Neutrophil (primary cell): ENCODE results near the gene CD180.

Experiments
- H3K27ac ChIP-seq: fragments of 200-600 bp; sonication (generic); 2 replicates; pipeline ENCODE4 v1.5.1; 2016; ENCODE audit warnings: mild to moderate bottlenecking, moderate library complexity
- H3K27me3 ChIP-seq: fragments of 200-600 bp; sonication (generic); 2 replicates; pipeline ENCODE4 v1.6.0; 2016; ENCODE audit warnings: mild to moderate bottlenecking
- H3K36me3 ChIP-seq: fragments of 200-600 bp; sonication (generic); 2 replicates; pipeline ENCODE4 v1.5.1; 2017
- H3K4me1 ChIP-seq, 2 experiments: fragments of 200-600 bp in 1 of 2; sonication (generic) in 1 of 2; 1 replicate in 1 of 2; 2 replicates in 1 of 2; pipeline versions ENCODE4 v1.5.1 to v1.6.1; 2013 to 2016; ENCODE audit warnings: low read depth in 1 of 2, low read length in 1 of 2, mild to moderate bottlenecking in 1 of 2, moderate library complexity in 1 of 2; ENCODE audit not compliant: control insufficient read depth in 1 of 2, insufficient read depth in 1 of 2
- H3K4me3 ChIP-seq, 2 experiments: fragments of 200-600 bp in 1 of 2; sonication (generic) in 1 of 2; 1 replicate in 1 of 2; 2 replicates in 1 of 2; pipeline ENCODE4 v1.5.1; 2013 to 2016; ENCODE audit warnings: low read depth in 1 of 2, low read length in 1 of 2, mild to moderate bottlenecking in 1 of 2, moderate library complexity in 1 of 2
- H3K9me3 ChIP-seq: fragments of 200-600 bp; sonication (generic); 2 replicates; pipeline ENCODE4 v1.5.1; 2016
- TF ChIP-seq, protein P1 (sequence below): fragments of 200-600 bp; sonication (generic); IDR thresholded peaks from 2 replicates; pipeline ENCODE4 v1.5.1; 2016; ENCODE audit warnings: antibody characterized with exemption

CD180 gene

DNA sequence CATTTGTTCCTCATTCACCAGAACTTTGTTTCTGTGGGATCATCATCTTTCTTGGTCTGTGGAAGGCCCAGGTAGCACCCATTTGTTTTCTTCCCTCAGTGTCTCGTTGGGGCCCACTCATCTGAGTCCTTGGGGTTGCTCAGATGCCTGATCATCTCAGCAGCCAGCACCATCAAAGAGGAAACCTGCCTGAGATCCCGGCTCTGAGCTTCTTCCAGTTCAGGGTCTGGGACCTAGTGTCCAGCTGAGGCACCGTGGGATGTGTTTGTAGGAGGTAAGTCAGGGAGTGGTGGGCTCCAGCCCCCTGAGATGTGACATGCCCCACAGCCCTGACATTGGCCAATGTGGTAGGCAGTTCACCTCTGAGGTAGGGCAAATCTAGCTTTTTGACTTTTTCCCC is 9.4 kb upstream of the CD180 start:
- Histone ChIP-seq H3K27ac (peak overlapping the region; percentile 76), H3K9me3 (no peaks in the 10 kb centered on the region), H3K27me3 (no peaks in the 10 kb centered on the region), H3K36me3 (no peaks in the 10 kb centered on the region), H3K4me3 (peak overlapping the region; percentile 11 to 20), H3K4me1 (peaks cover 50 to 64% of the 10 kb centered on the region in 2 experiments)
- TF ChIP-seq, protein P1, sequence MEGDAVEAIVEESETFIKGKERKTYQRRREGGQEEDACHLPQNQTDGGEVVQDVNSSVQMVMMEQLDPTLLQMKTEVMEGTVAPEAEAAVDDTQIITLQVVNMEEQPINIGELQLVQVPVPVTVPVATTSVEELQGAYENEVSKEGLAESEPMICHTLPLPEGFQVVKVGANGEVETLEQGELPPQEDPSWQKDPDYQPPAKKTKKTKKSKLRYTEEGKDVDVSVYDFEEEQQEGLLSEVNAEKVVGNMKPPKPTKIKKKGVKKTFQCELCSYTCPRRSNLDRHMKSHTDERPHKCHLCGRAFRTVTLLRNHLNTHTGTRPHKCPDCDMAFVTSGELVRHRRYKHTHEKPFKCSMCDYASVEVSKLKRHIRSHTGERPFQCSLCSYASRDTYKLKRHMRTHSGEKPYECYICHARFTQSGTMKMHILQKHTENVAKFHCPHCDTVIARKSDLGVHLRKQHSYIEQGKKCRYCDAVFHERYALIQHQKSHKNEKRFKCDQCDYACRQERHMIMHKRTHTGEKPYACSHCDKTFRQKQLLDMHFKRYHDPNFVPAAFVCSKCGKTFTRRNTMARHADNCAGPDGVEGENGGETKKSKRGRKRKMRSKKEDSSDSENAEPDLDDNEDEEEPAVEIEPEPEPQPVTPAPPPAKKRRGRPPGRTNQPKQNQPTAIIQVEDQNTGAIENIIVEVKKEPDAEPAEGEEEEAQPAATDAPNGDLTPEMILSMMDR: no peak

DNA sequence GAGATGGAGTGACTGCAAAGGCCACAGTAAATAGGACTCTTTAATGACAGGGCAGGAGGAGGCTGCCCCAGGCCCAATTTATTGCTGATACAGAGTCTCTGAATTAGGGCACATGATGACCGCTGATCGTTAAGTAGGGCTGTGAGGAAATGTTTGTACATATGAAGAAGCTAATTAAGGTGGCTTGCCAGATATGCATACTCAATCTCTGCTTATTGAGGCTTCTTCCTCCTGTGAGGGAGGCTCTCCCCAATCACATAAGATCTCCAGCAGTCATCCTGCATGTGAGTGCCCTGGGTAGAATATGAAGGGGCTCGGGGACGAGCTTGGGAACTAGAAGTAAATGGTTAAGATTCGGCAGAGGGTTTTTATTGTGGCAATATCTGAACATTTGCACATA is 8.2 kb upstream of the CD180 start:
- Histone ChIP-seq H3K4me1 (peaks cover 57 to 76% of the 10 kb centered on the region in 2 experiments), H3K27ac (no peak overlapping the region), H3K36me3 (no peaks in the 10 kb centered on the region), H3K27me3 (no peaks in the 10 kb centered on the region), H3K4me3 (no peak overlapping the region), H3K9me3 (no peaks in the 10 kb centered on the region)
- TF ChIP-seq, protein P1: no peak

DNA sequence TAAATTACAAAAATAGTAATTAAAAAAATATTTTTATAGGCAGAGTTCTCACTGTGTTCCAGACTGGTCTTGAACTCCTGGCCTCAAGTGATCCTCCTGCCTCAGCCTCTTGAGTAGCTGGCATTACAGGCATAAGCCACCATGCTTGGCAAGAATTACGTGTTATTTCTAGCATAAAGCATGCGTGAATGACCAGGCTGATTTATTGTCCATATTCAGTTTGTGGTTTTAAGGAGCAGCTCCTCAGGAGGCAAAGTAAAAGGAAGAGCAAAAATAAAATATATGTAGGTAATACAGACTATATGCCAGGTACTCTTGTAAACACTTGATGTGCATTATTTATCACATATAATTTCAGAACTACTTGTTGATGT is 7.1 kb upstream of the CD180 start:
- Histone ChIP-seq H3K36me3 (no peaks in the 10 kb centered on the region), H3K4me1 (peaks cover 67 to 83% of the 10 kb centered on the region in 2 experiments), H3K27me3 (no peaks in the 10 kb centered on the region), H3K9me3 (no peaks in the 10 kb centered on the region), H3K27ac (peak overlapping the region; percentile 69), H3K4me3 (no peak overlapping the region)
- TF ChIP-seq, protein P1: no peak

DNA sequence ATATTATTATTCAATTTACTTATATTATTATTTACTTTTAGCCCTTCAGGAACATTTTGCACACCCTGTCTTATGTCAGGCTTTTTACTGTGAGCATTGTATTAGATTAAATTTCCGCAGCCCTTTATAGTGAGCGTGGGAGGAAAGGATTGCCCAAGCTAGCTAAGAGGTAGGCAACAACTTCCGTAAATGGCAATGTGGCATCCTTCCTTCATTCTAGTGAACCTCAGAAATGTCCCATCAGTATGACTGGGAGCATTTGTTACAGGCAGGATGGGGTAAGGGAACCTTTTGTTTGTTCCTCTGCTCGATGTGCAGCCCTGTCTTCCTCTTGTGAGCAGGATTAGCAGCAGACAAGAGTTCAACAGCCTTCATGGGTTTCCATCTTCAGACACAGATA is 6.2 kb upstream of the CD180 start:
- no peak overlapping the region for H3K4me3 ChIP-seq
- H3K36me3 ChIP-seq: no peaks in the 10 kb centered on the region
- H3K27ac ChIP-seq: peak overlapping the region; percentile 69
- H3K9me3 ChIP-seq: no peaks in the 10 kb centered on the region
- peaks cover 66 to 85% of the 10 kb centered on the region in 2 experiments for H3K4me1 ChIP-seq
- TF ChIP-seq, protein P1: no peak
- no peaks in the 10 kb centered on the region for H3K27me3 ChIP-seq

DNA sequence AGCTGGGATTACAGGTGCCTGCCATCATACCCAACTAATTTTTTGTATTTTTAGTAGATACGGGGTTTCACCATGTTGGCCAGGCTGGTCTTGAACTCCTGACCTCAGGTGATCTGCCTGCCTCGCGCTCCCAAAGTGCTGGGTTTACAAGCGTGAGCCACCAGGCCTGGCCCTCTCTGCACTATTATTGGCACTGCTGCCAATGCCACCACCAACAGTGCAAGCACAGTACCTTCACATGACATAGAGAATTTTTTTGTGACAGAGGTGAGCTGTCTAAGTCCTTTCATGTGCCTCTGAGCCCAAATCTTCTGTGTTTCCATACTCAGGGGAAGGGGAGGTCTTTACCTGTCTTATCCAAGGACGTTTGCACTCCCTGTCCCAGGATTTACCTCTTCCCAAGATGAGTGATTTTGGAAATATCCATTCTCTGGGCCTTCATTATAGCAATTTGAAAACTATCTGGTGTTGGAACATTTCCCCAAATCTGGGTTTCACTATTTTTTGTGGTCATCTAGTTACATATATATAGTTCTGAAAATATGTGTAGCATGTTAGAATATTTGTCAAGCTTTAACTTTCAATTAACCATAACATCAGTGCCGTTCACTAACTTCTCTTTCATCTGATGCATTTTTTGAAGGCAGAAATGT is 5.4 kb upstream of the CD180 start:
- Histone ChIP-seq H3K27ac (peak overlapping the region; percentile 69), H3K36me3 (no peaks in the 10 kb centered on the region), H3K4me1 (peaks cover 58 to 77% of the 10 kb centered on the region in 2 experiments), H3K27me3 (no peaks in the 10 kb centered on the region), H3K4me3 (no peak overlapping the region), H3K9me3 (no peaks in the 10 kb centered on the region)
- TF ChIP-seq, protein P1: no peak
